A549 (cell line): Measurements from ENCODE around the gene OPA3. TPM values are rescaled to one million over a fixed set of nuclear protein-coding genes. Genes with fewer than 3 reads are reported as not detected.

ENCODE experiments used
- ATAC-seq, 2 experiments: fragments of 200-7000 bp in 1 of 2; fragments of >200 bp in 1 of 2; cut with Nextera tagmentation in 1 of 2; cut with Tn5 transposase in 1 of 2; 3 replicates each; pipeline versions ENCODE4 v1.8.0 to v1.9.1; 2018 to 2020; ENCODE audit warnings: mild to moderate bottlenecking in 1 of 2, moderate library complexity in 1 of 2
- CTCF ChIA-PET: fragments of 300-600 bp; sonication (Branson Sonifier 250); formaldehyde crosslinking; extraction: SDS; loops from one replicate; lab custom pipeline; 2021; ENCODE audit warnings: antibody characterized with exemption, inconsistent platforms; lab: Yijun Ruan, JAX
- POLR2A ChIA-PET: fragments of 350-600 bp; formaldehyde crosslinking; extraction: SDS; loops from one replicate; lab custom pipeline; 2021; ENCODE audit warnings: antibody characterized with exemption, inconsistent platforms; lab: Yijun Ruan, JAX
- DNase-seq, 2 experiments: peaks; one replicate each; pipeline versions ENCODE4 v3.0.0 to v3.0.0-alpha.2; 2011 to 2016; ENCODE audit warnings: low read depth in 1 of 2, low spot score in 1 of 2
- FAIRE-seq: peaks from 2 replicates; lab custom pipeline; 2011; peaks lifted over from hg19 to GRCh38; lab: Jason Lieb, UNC
- H3K27ac ChIP-seq, 2 experiments: fragments of >200 bp; sonication (Bioruptor Twin); formaldehyde crosslinking; 3 replicates each; pipeline ENCODE4 v1.5.1; 2016 to 2017
- H3K4me1 ChIP-seq: fragments of >200 bp; sonication (Bioruptor Twin); formaldehyde crosslinking; 3 replicates; pipeline ENCODE4 v1.6.1; 2016
- H3K4me2 ChIP-seq: fragments of >200 bp; sonication (Bioruptor Twin); formaldehyde crosslinking; 3 replicates; pipeline ENCODE4 v1.6.1; 2016
- H3K4me3 ChIP-seq: fragments of >200 bp; sonication (Bioruptor Twin); formaldehyde crosslinking; 3 replicates; pipeline ENCODE4 v1.5.1; 2016
- H3K9me3 ChIP-seq: fragments of >200 bp; sonication (Bioruptor Twin); formaldehyde crosslinking; 3 replicates; pipeline ENCODE4 v1.6.1; 2016
- CBX8 ChIP-seq: fragments of 200-600 bp; sonication (generic); IDR thresholded peaks from 2 replicates; pipeline ENCODE4 v1.6.1; 2016
- CHD4 ChIP-seq: fragments of 200-600 bp; sonication (generic); IDR thresholded peaks from 2 replicates; pipeline ENCODE4 v1.6.1; 2016; ENCODE audit warnings: antibody characterized with exemption, mild to moderate bottlenecking, borderline replicate concordance
- EHMT2 ChIP-seq: fragments of 200-600 bp; sonication (generic); IDR thresholded peaks from 2 replicates; pipeline ENCODE4 v1.6.1; 2016; ENCODE audit warnings: antibody characterized with exemption, low read depth, mild to moderate bottlenecking, moderate library complexity
- FOXS1 ChIP-seq: fragments of 250-450 bp; sonication (Bioruptor Pico); IDR thresholded peaks from 2 replicates; pipeline ENCODE4 v1.5.0; 2020; ENCODE audit warnings: mild to moderate bottlenecking, moderate library complexity
- HEYL ChIP-seq: fragments of 250-450 bp; sonication (Bioruptor Pico); IDR thresholded peaks from 2 replicates; pipeline ENCODE4 v1.8.0; 2021; ENCODE audit warnings: mild to moderate bottlenecking, moderate library complexity
- HOXB13 ChIP-seq: fragments of 250-450 bp; sonication (Bioruptor Pico); IDR thresholded peaks from 2 replicates; pipeline ENCODE4 v1.5.0; 2020; ENCODE audit warnings: low read depth, mild to moderate bottlenecking, moderate library complexity
- KDM5A ChIP-seq: fragments of 200-600 bp; sonication (generic); IDR thresholded peaks from 2 replicates; pipeline ENCODE4 v1.6.1; 2016; ENCODE audit warnings: antibody characterized with exemption, mild to moderate bottlenecking
- MYC ChIP-seq: IDR thresholded peaks from 2 replicates; pipeline ENCODE4 v1.6.1; 2012; ENCODE audit warnings: mild to moderate bottlenecking, inconsistent platforms, low read length, improper control_type of control experiment, borderline replicate concordance
- NPAS2 ChIP-seq: fragments of 250-450 bp; sonication (Bioruptor Pico); IDR thresholded peaks from 2 replicates; pipeline ENCODE4 v1.8.0; 2022; ENCODE audit warnings: mild to moderate bottlenecking, moderate library complexity, borderline replicate concordance
- POLR2AphosphoS2 ChIP-seq: conservative IDR thresholded peaks from 2 replicates; pipeline ENCODE4 v1.6.1; 2012; ENCODE audit warnings: low read length, improper control_type of control experiment, inconsistent platforms
- TP53 ChIP-seq: fragments of 250-450 bp; sonication (Bioruptor Pico); IDR thresholded peaks from 2 replicates; pipeline ENCODE4 v1.5.0; 2021; ENCODE audit warnings: mild to moderate bottlenecking, moderate library complexity
- ZFP36 ChIP-seq: fragments of 450-650 bp; IDR thresholded peaks from 2 replicates; pipeline ENCODE4 v1.6.1; 2014; ENCODE audit warnings: borderline replicate concordance; ENCODE audit not compliant: partially characterized antibody
- ZSCAN20 ChIP-seq: fragments of 250-450 bp; sonication (Bioruptor Pico); IDR thresholded peaks from 2 replicates; pipeline ENCODE4 v1.8.0; 2022; ENCODE audit warnings: mild to moderate bottlenecking, moderate library complexity
- WGBS: methylation state at CpG from one replicate; pipeline ENCODE4 v1.1.6; 2017; ENCODE audit errors: missing lambda C conversion rate; 5-methylcytosine and 5-hydroxymethylcytosine counted together
- polyA plus RNA-seq, 4 experiments: library from polyadenylated mRNA; depleted of rRNA in 3 of 4; stranded (reverse); fragments of >200 nt; fragmentation: RNase III in 1 of 4; extraction: RNeasy Plus Mini Kit Qiagen cat#74134 plus additional on column Dnase treatment in 1 of 4; gene quantifications; 2 replicates in 3 of 4; 3 replicates in 1 of 4; pipeline ENCODE4 v1.2.3, GENCODE V29; 2011 to 2017
- TF ChIP-seq, protein P1 (sequence below): IDR thresholded peaks from 2 replicates; pipeline ENCODE4 v1.6.1; 2012
- TF ChIP-seq, protein P2 (sequence below): IDR thresholded peaks from 2 replicates; pipeline ENCODE4 v1.6.1; 2012

OPA3 gene
- polyA plus RNA-seq, 2 of the 4 experiments (the other 2 are of a cell fraction): 15.6 to 21.8 TPM

DNA sequence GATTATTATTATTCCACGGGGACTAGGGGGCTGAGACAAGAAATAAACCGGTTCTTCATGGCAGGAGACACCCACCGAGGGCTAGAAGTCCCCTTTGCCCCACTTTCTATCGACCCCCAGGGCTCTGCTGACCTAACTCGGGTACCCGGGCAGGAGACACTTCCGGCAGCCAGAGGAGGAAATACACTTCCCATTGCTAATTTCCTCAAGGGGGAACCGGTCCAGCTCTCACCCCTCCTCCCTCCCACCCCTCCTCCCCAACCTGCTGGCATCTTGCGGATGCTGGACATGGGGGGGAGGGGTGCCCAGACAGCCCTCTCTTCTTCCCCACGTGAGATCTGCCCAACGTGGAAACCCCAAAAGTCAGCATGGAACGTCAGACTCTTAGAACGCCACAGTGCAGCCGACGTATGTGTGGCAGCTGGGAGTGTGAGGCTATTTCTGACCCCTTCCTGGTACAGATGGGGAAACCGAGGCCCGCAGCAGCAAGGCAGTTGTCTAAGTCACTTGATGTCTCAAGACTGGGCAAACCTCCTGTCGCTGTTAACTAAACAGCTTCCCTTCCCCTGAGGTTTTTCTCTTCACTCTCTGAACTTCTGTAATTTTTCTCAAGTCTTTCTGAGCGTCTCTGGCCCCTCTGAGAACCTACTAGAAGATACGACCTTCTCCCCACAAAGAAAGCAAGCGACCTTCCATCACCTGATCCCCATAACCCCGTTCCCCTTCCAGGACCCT is 13.8 kb upstream of the OPA3 start:
- Histone ChIP-seq H3K4me3 (peak overlapping the region; percentile 25; the same call in 2 of the 3 replicates), H3K27ac (peak overlapping the region; percentile 45 to 66; a peak in 3 of 6 replicates), H3K9me3 (no peaks in the 10 kb centered on the region), H3K4me2 (peak overlapping the region; percentile 58), H3K4me1 (peaks cover 23% of the 10 kb centered on the region)
- ChIA-PET POLR2A (interaction anchor here (0.7 kb wide), 1 partner anchor 16 kb away, joined by 3 read pairs; no protein-coding TSS in a partner anchor), CTCF (interaction anchor here (0.7 to 7.4 kb wide), 12 partner anchors 7 to 385 kb away, joined by 3 to 52 read pairs (median 5); no protein-coding TSS in a partner anchor)
- FAIRE-seq (no peak), ATAC-seq (peak; percentile 14 to 31; a peak in 4 of 6 replicates)
- WGBS: 14% methylated on average over 22 of the region's 22 CpGs
- no peak for TF ChIP-seq ZSCAN20 (CRISPR knock-in tag)
- no peak for TF ChIP-seq TP53 (CRISPR knock-in tag)
- TF ChIP-seq HEYL (CRISPR knock-in tag): no peak
- TF ChIP-seq HOXB13 (CRISPR knock-in tag): no peak
- no peak for TF ChIP-seq EHMT2
- TF ChIP-seq, all 56 proteins: peak for 0
- no peak for DNase-seq

DNA sequence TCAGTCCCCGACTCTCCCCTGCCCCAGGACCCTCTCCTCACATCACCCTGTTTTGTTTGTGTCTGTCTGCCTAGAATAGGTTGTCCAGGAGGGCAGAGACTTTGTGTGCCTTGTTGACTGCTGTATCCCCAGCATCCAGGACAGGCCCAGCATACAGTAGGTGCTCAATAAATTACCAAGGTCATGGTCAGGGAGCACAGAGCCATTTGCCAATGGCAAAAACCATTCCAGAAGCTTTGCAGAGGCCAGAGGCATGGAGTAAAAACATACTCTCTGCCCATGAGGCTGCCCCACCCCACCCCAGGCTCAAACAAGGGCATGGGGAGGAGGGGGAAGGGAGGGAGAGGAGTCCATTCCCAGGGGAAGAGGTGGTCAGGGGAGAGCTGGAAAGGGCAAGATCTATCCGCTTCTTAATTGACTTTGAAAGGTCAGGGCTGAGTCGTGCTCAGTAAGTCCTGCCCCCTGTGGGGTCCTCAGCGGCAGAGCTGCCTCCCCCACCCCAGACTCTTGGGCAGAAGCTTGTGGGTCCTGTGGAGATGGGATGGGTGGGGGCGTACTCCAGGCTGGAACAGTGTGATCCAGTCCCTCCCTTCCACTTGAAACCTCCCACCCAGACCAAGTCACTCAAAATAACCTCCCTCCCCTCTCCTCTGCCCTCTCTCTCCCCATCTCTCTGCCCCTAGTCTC is 13.0 kb upstream of the OPA3 start:
- DNase-seq (no peak), FAIRE-seq (no peak), ATAC-seq (peak in 1 of 2 experiments; percentile 11; a peak in 1 of 6 replicates)
- Histone ChIP-seq H3K4me3 (no peak overlapping the region), H3K9me3 (no peaks in the 10 kb centered on the region), H3K27ac (peak overlapping the region; percentile 45 to 66; a peak in 3 of 6 replicates), H3K4me1 (peaks cover 23% of the 10 kb centered on the region)
- WGBS: 34% methylated on average over 5 of the region's 5 CpGs
- POLR2A ChIA-PET: interaction anchor here (0.7 kb wide), 1 partner anchor 17 kb away, joined by 3 read pairs; no protein-coding TSS in a partner anchor
- CTCF ChIA-PET: interaction anchor here (0.6 to 7.4 kb wide), 12 partner anchors 9 to 386 kb away, joined by 3 to 52 read pairs (median 4); no protein-coding TSS in a partner anchor
- no peak for TF ChIP-seq FOXS1 (CRISPR knock-in tag)
- TF ChIP-seq, all 56 proteins: peak for 0
- H3K4me2 ChIP-seq: peak overlapping the region; percentile 58

DNA sequence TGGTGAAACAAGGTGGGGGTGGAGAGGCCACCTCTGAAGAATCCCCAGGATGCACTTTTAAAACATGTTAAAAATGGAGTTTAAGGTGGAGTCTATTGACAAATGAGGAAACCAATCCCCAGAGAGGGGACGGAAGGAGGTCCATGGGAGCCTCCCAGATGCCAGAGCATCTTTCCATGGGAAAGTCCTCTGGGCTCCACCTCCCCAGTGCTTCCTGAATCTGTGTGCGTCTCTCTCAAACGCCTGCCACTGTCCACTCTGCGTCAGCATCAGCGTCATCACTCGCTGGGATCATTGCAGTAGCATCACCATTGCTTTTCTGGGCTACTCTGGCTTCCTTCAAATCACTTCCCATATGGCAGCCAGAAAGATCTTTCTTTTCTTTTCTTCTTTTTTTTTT is 11.2 kb upstream of the OPA3 start:
- TF ChIP-seq POLR2AphosphoS2 (no peak), CHD4 (no peak), KDM5A (no peak), NPAS2 (CRISPR knock-in tag) (no peak), CBX8 (no peak), ZSCAN20 (CRISPR knock-in tag) (no peak)
- TF ChIP-seq, protein P1, sequence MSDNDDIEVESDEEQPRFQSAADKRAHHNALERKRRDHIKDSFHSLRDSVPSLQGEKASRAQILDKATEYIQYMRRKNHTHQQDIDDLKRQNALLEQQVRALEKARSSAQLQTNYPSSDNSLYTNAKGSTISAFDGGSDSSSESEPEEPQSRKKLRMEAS: no peak
- TF ChIP-seq, protein P2, sequence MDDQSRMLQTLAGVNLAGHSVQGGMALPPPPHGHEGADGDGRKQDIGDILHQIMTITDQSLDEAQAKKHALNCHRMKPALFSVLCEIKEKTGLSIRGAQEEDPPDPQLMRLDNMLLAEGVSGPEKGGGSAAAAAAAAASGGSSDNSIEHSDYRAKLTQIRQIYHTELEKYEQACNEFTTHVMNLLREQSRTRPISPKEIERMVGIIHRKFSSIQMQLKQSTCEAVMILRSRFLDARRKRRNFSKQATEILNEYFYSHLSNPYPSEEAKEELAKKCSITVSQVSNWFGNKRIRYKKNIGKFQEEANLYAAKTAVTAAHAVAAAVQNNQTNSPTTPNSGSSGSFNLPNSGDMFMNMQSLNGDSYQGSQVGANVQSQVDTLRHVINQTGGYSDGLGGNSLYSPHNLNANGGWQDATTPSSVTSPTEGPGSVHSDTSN: no peak
- H3K4me1 ChIP-seq: peaks cover 20% of the 10 kb centered on the region
- ChIA-PET CTCF (interaction anchor here (0.6 to 7.4 kb wide), 6 partner anchors 12 to 156 kb away, joined by 3 to 52 read pairs (median 20); no protein-coding TSS in a partner anchor), POLR2A (no interaction called here)
- FAIRE-seq (no peak), DNase-seq (no peak), ATAC-seq (no peak)
- no peak overlapping the region for H3K4me3 ChIP-seq
- H3K27ac ChIP-seq: no peak overlapping the region
- WGBS: 68% methylated on average over 6 of the region's 6 CpGs
- no peak overlapping the region for H3K4me2 ChIP-seq
- H3K9me3 ChIP-seq: no peaks in the 10 kb centered on the region

DNA sequence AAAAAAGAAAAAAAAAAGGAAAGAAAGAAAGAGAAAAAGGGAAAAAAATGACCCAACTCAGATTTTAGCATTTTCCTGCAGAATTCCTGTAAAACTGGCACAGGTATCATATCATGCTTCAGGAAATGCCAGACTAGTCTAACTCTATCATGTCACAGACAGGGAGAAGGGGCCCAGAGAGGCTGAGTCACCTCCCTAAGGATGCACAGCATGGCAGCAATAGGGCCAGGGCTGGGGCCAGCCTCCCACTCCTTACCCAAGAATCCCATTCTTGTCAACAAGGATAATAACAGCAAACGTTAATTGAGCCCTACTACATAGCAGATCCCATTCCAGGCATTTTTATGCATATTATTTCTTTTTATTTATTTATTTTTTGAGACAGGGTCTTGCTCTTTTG is 8.9 kb upstream of the OPA3 start:
- 0% methylated on average over 1 of the region's 1 CpG for WGBS
- Histone ChIP-seq H3K4me2 (no peak overlapping the region), H3K4me1 (peaks cover 16% of the 10 kb centered on the region), H3K27ac (no peak overlapping the region), H3K9me3 (no peaks in the 10 kb centered on the region), H3K4me3 (no peak overlapping the region)
- no peak for DNase-seq
- FAIRE-seq: no peak
- POLR2A ChIA-PET: interaction anchor here (0.7 kb wide), 1 partner anchor 96 kb away, joined by 3 read pairs; no protein-coding TSS in a partner anchor
- TF ChIP-seq MYC (no peak), ZFP36 (peak; percentile 84)
- CTCF ChIA-PET: interaction anchor here (0.7 to 7.4 kb wide), 4 partner anchors 14 to 110 kb away, joined by 3 to 52 read pairs (median 20); partner anchors contain the start of gene EML2
- ATAC-seq: no peak
